Fibroblast of villous mesenchyme (primary cell): Measurements from ENCODE around the gene TMEM217. TPM values are rescaled to one million over a fixed set of nuclear protein-coding genes. Genes with fewer than 3 reads are reported as not detected.

Experiments used
- DNase-seq: peaks from one replicate; pipeline ENCODE4 v3.0.0-alpha.2; 2010; ENCODE audit warnings: low read depth
- H3K4me3 ChIP-seq: 2 replicates; pipeline ENCODE4 v1.5.1; 2011; ENCODE audit warnings: low read depth, mild to moderate bottlenecking, low read length
- total RNA-seq: library from RNA; depleted of rRNA; stranded (reverse); fragments of >200 nt; gene quantifications from 2 replicates; pipeline ENCODE4 v1.2.3, GENCODE V29; 2012
- TF ChIP-seq, protein P1 (sequence below): IDR thresholded peaks from 2 replicates; pipeline ENCODE4 v1.5.1; 2012; ENCODE audit warnings: low read depth, mild to moderate bottlenecking, low read length; ENCODE audit not compliant: insufficient read depth

The TMEM217 gene
- total RNA-seq, 1 donor = 3.5 TPM

DNA sequence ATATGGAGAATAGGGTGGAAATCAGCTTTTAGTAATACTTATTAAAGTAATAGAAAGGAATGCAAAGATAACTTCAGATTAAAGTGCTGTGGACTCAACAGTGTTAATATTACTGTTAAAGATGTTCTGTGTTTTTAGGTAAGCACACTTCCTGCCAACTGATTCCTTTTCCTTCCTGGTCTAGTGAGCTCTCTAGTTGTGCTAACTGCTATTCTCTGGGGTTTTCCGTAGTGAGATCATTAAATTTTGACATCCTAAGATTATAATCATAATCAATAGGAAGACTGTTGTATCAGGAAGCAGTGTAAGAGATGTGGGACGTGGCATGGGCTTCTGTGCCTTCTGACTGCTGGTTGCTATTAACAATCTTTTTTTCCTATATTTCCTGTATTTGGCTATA is 1.2 kb upstream of the TMEM217 start:
- H3K4me3 ChIP-seq = no peak overlapping the region
- DNase-seq = no peak
- TF ChIP-seq, protein P1, sequence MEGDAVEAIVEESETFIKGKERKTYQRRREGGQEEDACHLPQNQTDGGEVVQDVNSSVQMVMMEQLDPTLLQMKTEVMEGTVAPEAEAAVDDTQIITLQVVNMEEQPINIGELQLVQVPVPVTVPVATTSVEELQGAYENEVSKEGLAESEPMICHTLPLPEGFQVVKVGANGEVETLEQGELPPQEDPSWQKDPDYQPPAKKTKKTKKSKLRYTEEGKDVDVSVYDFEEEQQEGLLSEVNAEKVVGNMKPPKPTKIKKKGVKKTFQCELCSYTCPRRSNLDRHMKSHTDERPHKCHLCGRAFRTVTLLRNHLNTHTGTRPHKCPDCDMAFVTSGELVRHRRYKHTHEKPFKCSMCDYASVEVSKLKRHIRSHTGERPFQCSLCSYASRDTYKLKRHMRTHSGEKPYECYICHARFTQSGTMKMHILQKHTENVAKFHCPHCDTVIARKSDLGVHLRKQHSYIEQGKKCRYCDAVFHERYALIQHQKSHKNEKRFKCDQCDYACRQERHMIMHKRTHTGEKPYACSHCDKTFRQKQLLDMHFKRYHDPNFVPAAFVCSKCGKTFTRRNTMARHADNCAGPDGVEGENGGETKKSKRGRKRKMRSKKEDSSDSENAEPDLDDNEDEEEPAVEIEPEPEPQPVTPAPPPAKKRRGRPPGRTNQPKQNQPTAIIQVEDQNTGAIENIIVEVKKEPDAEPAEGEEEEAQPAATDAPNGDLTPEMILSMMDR = no peak

DNA sequence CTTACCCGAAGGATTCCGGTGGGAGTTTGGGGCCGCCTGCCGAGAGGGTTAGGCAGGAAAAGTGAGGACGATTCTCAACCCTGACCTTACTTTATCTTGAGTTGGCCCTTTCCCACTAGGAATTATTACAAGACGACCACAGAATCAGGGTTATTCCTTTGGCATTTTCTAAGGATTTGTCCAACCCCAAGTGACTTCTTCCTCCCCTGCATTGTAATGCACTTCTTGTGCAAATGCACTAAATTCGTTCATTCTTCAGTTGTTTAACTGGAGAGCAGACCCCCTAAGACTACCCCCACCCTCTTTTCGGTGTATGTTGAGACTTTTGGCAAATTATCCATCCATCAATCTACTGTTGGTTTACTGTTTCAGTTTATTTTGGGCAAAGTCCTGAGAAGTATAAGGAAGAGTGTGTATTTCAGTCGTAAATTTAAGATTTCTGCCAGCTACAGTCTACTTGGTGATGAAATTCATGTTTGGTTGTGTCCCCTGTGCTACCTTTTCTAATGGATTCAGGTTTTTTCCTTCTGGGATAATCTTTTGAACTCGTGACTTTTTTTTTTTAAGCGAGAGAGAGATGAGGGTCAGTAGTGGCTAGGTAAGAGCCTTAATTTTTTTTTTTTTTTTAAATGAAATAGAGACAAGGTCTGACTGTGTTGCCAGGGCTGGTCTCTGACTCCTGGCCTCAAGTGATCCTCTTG is 611 bp upstream of the TMEM217 start:
- peak overlapping the region; percentile 94 for H3K4me3 ChIP-seq
- DNase-seq = no peak
- TF ChIP-seq, protein P1 = peak; percentile 21

- TF ChIP-seq, protein P1 = no peak
- no peak for DNase-seq
- H3K4me3 ChIP-seq = peak overlapping the region; percentile 94
Measured at GRCh38 chr6:37257320-37257633, 667 bp downstream of the TMEM217 start.

DNA sequence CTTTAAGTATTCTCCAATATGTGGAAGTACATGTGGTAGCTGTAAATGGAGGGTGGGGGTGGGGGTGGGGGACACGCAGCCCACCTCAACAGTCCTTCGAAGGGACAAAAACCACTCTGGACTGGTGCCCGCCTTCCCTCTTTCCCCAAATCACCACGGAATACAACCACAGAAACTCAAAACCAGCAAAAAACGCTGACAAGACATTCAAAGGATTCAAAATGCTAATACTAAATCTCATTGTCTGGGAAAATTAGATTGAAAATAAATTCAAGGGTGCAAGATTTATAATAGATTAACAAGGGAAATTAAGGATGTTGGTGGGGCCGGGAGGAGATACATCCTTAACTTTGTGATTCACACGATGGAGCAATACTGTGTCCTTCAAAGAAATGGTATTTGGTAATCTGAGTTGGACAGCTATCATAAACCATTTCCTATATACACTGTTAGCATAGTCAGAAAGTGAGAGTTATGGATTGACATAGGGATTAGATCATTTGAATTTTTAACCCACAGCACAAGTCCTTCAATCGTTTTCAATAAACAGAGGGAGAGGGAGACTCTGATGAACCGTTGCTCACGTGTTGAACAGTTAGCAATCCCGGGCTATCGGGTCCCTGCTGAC is 1.1 kb downstream of the TMEM217 start:
- H3K4me3 ChIP-seq = peak overlapping the region; percentile 94
- DNase-seq = peak; percentile 66
- TF ChIP-seq, protein P1 = no peak

- H3K4me3 ChIP-seq = no peak overlapping the region
- no peak for DNase-seq
- TF ChIP-seq, protein P1 = no peak
Measured at GRCh38 chr6:37254881-37255280, 3.1 kb downstream of the TMEM217 start.

DNA sequence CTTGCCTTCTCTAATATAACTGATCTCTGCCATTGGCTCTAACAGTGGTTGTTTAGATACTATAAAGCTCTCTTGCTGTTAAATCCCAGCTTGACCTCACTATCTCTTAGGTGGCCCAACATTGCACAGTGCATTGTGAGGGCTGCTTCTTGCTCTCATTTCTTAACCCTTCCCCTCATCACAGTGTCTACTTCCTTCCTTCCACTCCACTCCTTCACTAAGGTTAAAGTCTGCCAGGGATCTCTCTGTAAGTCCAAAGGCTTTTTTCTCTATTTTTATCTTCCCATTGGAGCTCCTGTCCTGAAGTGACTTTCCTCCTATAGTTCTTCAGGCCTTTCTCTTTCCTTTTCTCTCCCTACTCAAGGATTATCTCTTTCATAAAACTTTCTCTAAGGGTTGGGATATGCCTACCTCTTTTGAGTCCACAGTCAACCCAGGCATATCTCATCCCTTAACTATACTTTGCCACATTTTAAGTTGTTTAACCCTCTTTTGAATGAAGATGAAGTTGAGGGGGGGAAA is 4.4 kb downstream of the TMEM217 start:
- no peak overlapping the region for H3K4me3 ChIP-seq
- TF ChIP-seq, protein P1 = no peak
- peak; percentile 34 for DNase-seq
